ENCODE data around the gene SCART1. TPM values are rescaled to one million over a fixed set of nuclear protein-coding genes. Genes with fewer than 3 reads are reported as not detected.

The SCART1 gene
- total RNA-seq, 3 donors from 2014 or later: 2.5 to 4.8 (median 3.7) TPM

GRCh38 chr10:133458021-133458709 is 4.4 kb downstream of the SCART1 start:
- ATAC-seq (no peak), DNase-seq (no peak)
- intact Hi-C loops (cut with DNase I, micrococcal nuclease): no loop called here
- Histone ChIP-seq H3K4me1 (ENCODE audit: low read depth) (no peaks in the 10 kb centered on the region), H3K9me3 (no peaks in the 10 kb centered on the region), H3K4me3 (no peak overlapping the region), H3K36me3 (ENCODE audit: low read depth) (no peaks in the 10 kb centered on the region)
- no peak for TF ChIP-seq CTCF (IDR thresholded peaks at IDR 0.05)

GRCh38 chr10:133458710-133459453 is 5.1 kb downstream of the SCART1 start:
- no peak for DNase-seq
- Histone ChIP-seq H3K4me3 (no peak overlapping the region), H3K36me3 (ENCODE audit: low read depth) (no peaks in the 10 kb centered on the region), H3K9me3 (no peaks in the 10 kb centered on the region), H3K4me1 (ENCODE audit: low read depth) (no peaks in the 10 kb centered on the region)
- TF ChIP-seq CTCF (IDR thresholded peaks at IDR 0.05): no peak
- intact Hi-C loops (cut with DNase I, micrococcal nuclease): no loop called here
- no peak for ATAC-seq

- no peak for TF ChIP-seq CTCF (IDR thresholded peaks at IDR 0.05)
- no peaks in the 10 kb centered on the region for H3K4me1 ChIP-seq (ENCODE audit: low read depth)
- H3K4me3 ChIP-seq: no peak overlapping the region
- DNase-seq (no peak), ATAC-seq (peak; percentile 12)
- H3K9me3 ChIP-seq: no peaks in the 10 kb centered on the region
- intact Hi-C loops (cut with DNase I, micrococcal nuclease): no loop called here
- H3K36me3 ChIP-seq (ENCODE audit: low read depth): no peaks in the 10 kb centered on the region
Measured at GRCh38 chr10:133459454-133460207, 5.9 kb downstream of the SCART1 start.

GRCh38 chr10:133460208-133460769 is 6.5 kb downstream of the SCART1 start:
- intact Hi-C loops (cut with DNase I, micrococcal nuclease): no loop called here
- Histone ChIP-seq H3K4me3 (no peak overlapping the region), H3K9me3 (no peaks in the 10 kb centered on the region), H3K36me3 (ENCODE audit: low read depth) (no peaks in the 10 kb centered on the region), H3K4me1 (ENCODE audit: low read depth) (no peaks in the 10 kb centered on the region)
- no peak for ATAC-seq
- no peak for DNase-seq
- no peak for TF ChIP-seq CTCF (IDR thresholded peaks at IDR 0.05)

GRCh38 chr10:133461027-133461426 is 7.3 kb downstream of the SCART1 start:
- Histone ChIP-seq H3K4me3 (no peak overlapping the region), H3K36me3 (ENCODE audit: low read depth) (no peaks in the 10 kb centered on the region), H3K4me1 (ENCODE audit: low read depth) (no peaks in the 10 kb centered on the region), H3K9me3 (no peaks in the 10 kb centered on the region)
- intact Hi-C loops (cut with DNase I, micrococcal nuclease): no loop called here
- DNase-seq (no peak), ATAC-seq (no peak)
- TF ChIP-seq CTCF (IDR thresholded peaks at IDR 0.05): no peak

Data from mucosa of descending colon (tissue), 3 donors.